ENCODE data around the gene SPINT1.

SPINT1 gene

GRCh38 chr15:40893019-40893670 lies 49.3 kb downstream of the SPINT1 start:
- DNase-seq (ENCODE audit: low read depth), result no peak

- DNase-seq (ENCODE audit: low read depth), result peak; percentile 82
These were observed 50.2 kb downstream of the SPINT1 start, which contains the start of gene VPS18 for GRCh38 chr15:40893733-40894680. TSS of gene VPS18 (plus strand) at chr15:40894450. CDS start at chr15:40894769, 319 bp downstream.

GRCh38 chr15:40894681-40895448 lies 51.0 kb downstream of the SPINT1 start:
- DNase-seq (ENCODE audit: low read depth), result peak; percentile 48

GRCh38 chr15:40899536-40900207 lies 55.8 kb downstream of the SPINT1 start:
- no peak for DNase-seq (ENCODE audit: low read depth)

GRCh38 chr15:40900256-40901052 lies 56.6 kb downstream of the SPINT1 start:
- DNase-seq (ENCODE audit: low read depth), result no peak

GRCh38 chr15:40901053-40901443 lies 57.2 kb downstream of the SPINT1 start:
- DNase-seq (ENCODE audit: low read depth), result no peak

GRCh38 chr15:40902605-40903561 lies 59.0 kb downstream of the SPINT1 start:
- DNase-seq (ENCODE audit: low read depth), result no peak

- no peak for DNase-seq (ENCODE audit: low read depth)
These were observed 60.8 kb downstream of the SPINT1 start for GRCh38 chr15:40904552-40905201.

- DNase-seq (ENCODE audit: low read depth), result peak; percentile 88
These were observed 62.5 kb downstream of the SPINT1 start for GRCh38 chr15:40906091-40906990.

- DNase-seq (ENCODE audit: low read depth), result no peak
These were observed 63.3 kb downstream of the SPINT1 start for GRCh38 chr15:40906991-40907802.
